GM23338 (cell line): ENCODE measurements around the gene USP46. TPM values are rescaled to one million over a fixed set of nuclear protein-coding genes. Genes with fewer than 3 reads are reported as not detected.

Experiments used
- ATAC-seq: fragments of 200-7000 bp; cut with Tn5 transposase; 3 replicates; pipeline ENCODE4 v1.9.1; 2020
- DNase-seq: peaks from one replicate; pipeline ENCODE4 v3.0.0-alpha.2; 2015; ENCODE audit warnings: low spot score
- H2AFZ ChIP-seq: fragments of 200-600 bp; sonication (generic); 2 replicates; pipeline ENCODE4 v1.8.0; 2016; ENCODE audit warnings: antibody characterized with exemption, mild to moderate bottlenecking, moderate library complexity
- H3F3A ChIP-seq: fragments of 200-600 bp; sonication (generic); replicated peaks from 2 replicates; pipeline ENCODE4 v1.8.0; 2017; ENCODE audit warnings: antibody characterized with exemption, mixed run types, low read depth
- H3K27ac ChIP-seq: fragments of 200-600 bp; sonication (generic); 2 replicates; pipeline ENCODE4 v1.6.1; 2016; ENCODE audit warnings: low read depth
- H3K27me3 ChIP-seq: fragments of 200-600 bp; sonication (generic); 2 replicates; pipeline ENCODE4 v1.8.0; 2016; ENCODE audit warnings: mild to moderate bottlenecking, mixed run types, moderate library complexity; ENCODE audit not compliant: insufficient read depth
- H3K36me3 ChIP-seq: fragments of 200-600 bp; sonication (generic); 2 replicates; pipeline ENCODE4 v1.8.0; 2016; ENCODE audit warnings: mild to moderate bottlenecking; ENCODE audit not compliant: insufficient read depth
- H3K4me1 ChIP-seq: fragments of 200-600 bp; sonication (generic); 2 replicates; pipeline ENCODE4 v1.8.0; 2016; ENCODE audit warnings: mild to moderate bottlenecking, moderate library complexity; ENCODE audit not compliant: insufficient read depth
- H3K4me2 ChIP-seq: fragments of 200-600 bp; sonication (generic); 2 replicates; pipeline ENCODE4 v1.7.1; 2017; ENCODE audit warnings: mixed run types
- H3K4me3 ChIP-seq: fragments of 200-600 bp; sonication (generic); 2 replicates; pipeline ENCODE4 v1.6.1; 2016; ENCODE audit warnings: mixed run types
- H3K79me2 ChIP-seq: fragments of 200-600 bp; sonication (generic); replicated peaks from 2 replicates; pipeline ENCODE4 v1.8.0; 2017; ENCODE audit warnings: mild to moderate bottlenecking; ENCODE audit not compliant: insufficient read depth
- H3K9me2 ChIP-seq: fragments of 200-600 bp; sonication (generic); 2 replicates; pipeline ENCODE4 v1.8.0; 2017; ENCODE audit not compliant: insufficient read depth
- H4K20me1 ChIP-seq: fragments of 200-600 bp; sonication (generic); replicated peaks from 2 replicates; pipeline ENCODE4 v1.8.0; 2017; ENCODE audit warnings: mild to moderate bottlenecking; ENCODE audit not compliant: insufficient read depth
- H3K27ac Mint-ChIP-seq: 2 replicates; pipeline ENCODE4 v1.8.0; 2020; ENCODE audit warnings: inconsistent platforms, mild to moderate bottlenecking, moderate library complexity, mixed read lengths
- H3K27me3 Mint-ChIP-seq: 3 replicates; pipeline ENCODE4 v1.8.0; 2022; ENCODE audit warnings: low read depth, mild to moderate bottlenecking, moderate library complexity, mixed read lengths, inconsistent platforms; ENCODE audit not compliant: insufficient read depth, poor library complexity
- H3K36me3 Mint-ChIP-seq: 3 replicates; pipeline ENCODE4 v1.8.0; 2021; ENCODE audit warnings: low read depth, mild to moderate bottlenecking, inconsistent platforms, moderate library complexity, mixed read lengths
- H3K4me1 Mint-ChIP-seq: 3 replicates; pipeline ENCODE4 v1.8.0; 2020; ENCODE audit warnings: mild to moderate bottlenecking, inconsistent platforms, mixed read lengths
- H3K4me3 Mint-ChIP-seq: 3 replicates; pipeline ENCODE4 v1.8.0; 2021; ENCODE audit warnings: moderate library complexity, mild to moderate bottlenecking, inconsistent platforms, mixed read lengths
- H3K9me3 Mint-ChIP-seq: 3 replicates; pipeline ENCODE4 v1.8.0; 2020; ENCODE audit warnings: moderate library complexity, mild to moderate bottlenecking, inconsistent platforms, mixed read lengths
- CREB1 ChIP-seq: fragments of 250-450 bp; sonication (Bioruptor Pico); IDR thresholded peaks from 2 replicates; pipeline ENCODE4 v1.5.0; 2020; ENCODE audit warnings: low read depth, mild to moderate bottlenecking, moderate library complexity
- CTCF ChIP-seq, 2 experiments: fragments of 200-600 bp in 1 of 2; sonication (generic) in 1 of 2; conservative IDR thresholded peaks; 2 replicates each; pipeline versions ENCODE4 v1.5.1 to v1.6.1; 2016 to 2017; ENCODE audit warnings: antibody characterized with exemption in 2 of 2, low read depth in 2 of 2, mild to moderate bottlenecking in 2 of 2, moderate library complexity in 1 of 2
- ETS1 ChIP-seq: IDR thresholded peaks from 2 replicates; pipeline ENCODE4 v1.6.1; 2016; ENCODE audit warnings: antibody characterized with exemption
- EZH2 ChIP-seq: fragments of 200-600 bp; sonication (generic); IDR thresholded peaks from one replicate; pipeline ENCODE4 v1.8.0; 2017; ENCODE audit warnings: antibody characterized with exemption, mild to moderate bottlenecking, low read depth; ENCODE audit not compliant: unreplicated experiment
- EZH2phosphoT487 ChIP-seq: fragments of 200-600 bp; sonication (generic); IDR thresholded peaks from one replicate; pipeline ENCODE4 v1.8.1; 2018; ENCODE audit warnings: antibody characterized with exemption; ENCODE audit not compliant: unreplicated experiment
- JUNB ChIP-seq: IDR thresholded peaks from one replicate; pipeline ENCODE4 v1.6.1; 2016; ENCODE audit warnings: antibody characterized with exemption; ENCODE audit not compliant: unreplicated experiment
- NANOG ChIP-seq: IDR thresholded peaks from 2 replicates; pipeline ENCODE4 v1.6.1; 2016; ENCODE audit warnings: antibody characterized with exemption, borderline replicate concordance
- POLR2AphosphoS5 ChIP-seq: IDR thresholded peaks from 2 replicates; pipeline ENCODE4 v1.6.1; 2016; ENCODE audit warnings: antibody characterized with exemption, low read depth
- REST ChIP-seq: IDR thresholded peaks from one replicate; pipeline ENCODE4 v1.6.1; 2018; ENCODE audit warnings: antibody characterized with exemption; ENCODE audit not compliant: unreplicated experiment
- STAT1 ChIP-seq: IDR thresholded peaks from one replicate; pipeline ENCODE4 v1.6.1; 2016; ENCODE audit warnings: antibody characterized with exemption; ENCODE audit not compliant: unreplicated experiment
- ZNF114 ChIP-seq: fragments of 250-450 bp; sonication (Bioruptor Pico); IDR thresholded peaks from 2 replicates; pipeline ENCODE4 v1.5.0; 2020; ENCODE audit warnings: mild to moderate bottlenecking, moderate library complexity
- ZNF331 ChIP-seq: fragments of 250-450 bp; sonication (Bioruptor Pico); IDR thresholded peaks from 2 replicates; pipeline ENCODE4 v1.5.0; 2020; ENCODE audit warnings: low read depth, mild to moderate bottlenecking, moderate library complexity
- ZNF462 ChIP-seq: fragments of 250-450 bp; sonication (Bioruptor Pico); IDR thresholded peaks from 2 replicates; pipeline ENCODE4 v1.5.0; 2020; ENCODE audit warnings: mild to moderate bottlenecking, moderate library complexity
- polyA plus RNA-seq: library from polyadenylated mRNA; unstranded; fragments of >200 nt; fragmentation: Nextera tagmentation; extraction: Ambion mirVana; gene quantifications from 2 replicates; pipeline ENCODE4 v1.2.1, GENCODE V29; 2016
- total RNA-seq: library from RNA; depleted of rRNA; stranded (reverse); fragments of >200 nt; shearing (Covaris generic); gene quantifications from 2 replicates; pipeline ENCODE4 v1.2.3, GENCODE V29; 2014

USP46 gene
- total and polyA plus RNA-seq, 2 experiments from 2014 or later, result 40.5 to 59.4 TPM

GRCh38 chr4:52675111-52675510 is 16.0 kb upstream of the USP46 start:
- Histone ChIP-seq H3K4me3 (no peak overlapping the region), H3K36me3 (peaks cover 4% of the 10 kb centered on the region; the same call in 1 of the 2 replicates), H3K27me3 (no peaks in the 10 kb centered on the region), H3K4me2 (no peak overlapping the region), H4K20me1 (no peaks in the 10 kb centered on the region), H3K4me1 (no peaks in the 10 kb centered on the region), H3K27ac (no peak overlapping the region), H3K79me2 (no peaks in the 10 kb centered on the region), H3F3A (no peaks in the 10 kb centered on the region), H3K9me2 (no peaks in the 10 kb centered on the region), H2AFZ (no peak overlapping the region)
- H3K27me3 Mint-ChIP-seq, result no peaks in the 10 kb centered on the region
- DNase-seq (no peak), ATAC-seq (no peak)
- H3K27ac Mint-ChIP-seq, result no peak overlapping the region
- H3K4me3 Mint-ChIP-seq, result no peak overlapping the region
- peaks cover 5% of the 10 kb centered on the region; the same call in 2 of the 3 replicates for H3K9me3 Mint-ChIP-seq
- H3K36me3 Mint-ChIP-seq, result no peaks in the 10 kb centered on the region
- H3K4me1 Mint-ChIP-seq, result no peaks in the 10 kb centered on the region
- TF ChIP-seq ZNF462 (no peak), POLR2AphosphoS5 (no peak), ETS1 (no peak), ZNF331 (no peak), REST (no peak), EZH2phosphoT487 (no peak), STAT1 (no peak), JUNB (no peak), EZH2 (no peak), NANOG (no peak), CREB1 (CRISPR knock-in tag) (no peak), CTCF (conservative IDR thresholded peaks at IDR 0.05; ENCODE audit: low read depth in 2 of 2) (no peak), ZNF114 (CRISPR knock-in tag) (no peak)
